Measurements from ENCODE around the gene DCDC1.

GRCh38 chr11:30991802-30992512, 377.6 kb downstream of the DCDC1 start:
- TF ChIP-seq, protein P1, sequence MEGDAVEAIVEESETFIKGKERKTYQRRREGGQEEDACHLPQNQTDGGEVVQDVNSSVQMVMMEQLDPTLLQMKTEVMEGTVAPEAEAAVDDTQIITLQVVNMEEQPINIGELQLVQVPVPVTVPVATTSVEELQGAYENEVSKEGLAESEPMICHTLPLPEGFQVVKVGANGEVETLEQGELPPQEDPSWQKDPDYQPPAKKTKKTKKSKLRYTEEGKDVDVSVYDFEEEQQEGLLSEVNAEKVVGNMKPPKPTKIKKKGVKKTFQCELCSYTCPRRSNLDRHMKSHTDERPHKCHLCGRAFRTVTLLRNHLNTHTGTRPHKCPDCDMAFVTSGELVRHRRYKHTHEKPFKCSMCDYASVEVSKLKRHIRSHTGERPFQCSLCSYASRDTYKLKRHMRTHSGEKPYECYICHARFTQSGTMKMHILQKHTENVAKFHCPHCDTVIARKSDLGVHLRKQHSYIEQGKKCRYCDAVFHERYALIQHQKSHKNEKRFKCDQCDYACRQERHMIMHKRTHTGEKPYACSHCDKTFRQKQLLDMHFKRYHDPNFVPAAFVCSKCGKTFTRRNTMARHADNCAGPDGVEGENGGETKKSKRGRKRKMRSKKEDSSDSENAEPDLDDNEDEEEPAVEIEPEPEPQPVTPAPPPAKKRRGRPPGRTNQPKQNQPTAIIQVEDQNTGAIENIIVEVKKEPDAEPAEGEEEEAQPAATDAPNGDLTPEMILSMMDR (IDR thresholded peaks at IDR 0.05) = no peak
- no peak for TF ChIP-seq POLR2A (IDR thresholded peaks at IDR 0.05)
